Mucosa of rectum (tissue), 2 donors: ENCODE results near the gene LPAR6.
A peak's percentile ranks its signal among the peaks of the same experiment; 100 is the strongest.
"Not testable (repeated sequence)": the region's sequence is repeated elsewhere in the genome, so short reads cannot be mapped to it uniquely, and the experiment has no call there.

ENCODE experiments used
- H3K27ac ChIP-seq, 2 donors: one replicate each; pipeline ENCODE4 v1.7.0; 2013; ENCODE audit warnings: inconsistent platforms in 2 of 2, low read depth in 2 of 2, low read length in 2 of 2
- H3K27me3 ChIP-seq, 2 donors: one replicate each; pipeline ENCODE4 v1.7.0; 2013; ENCODE audit warnings: low read length in 2 of 2; ENCODE audit not compliant: control insufficient read depth in 2 of 2, insufficient read depth in 2 of 2
- H3K36me3 ChIP-seq, 2 donors: one replicate each; pipeline ENCODE4 v1.7.0; 2013; ENCODE audit warnings: low read length in 2 of 2; ENCODE audit not compliant: control insufficient read depth in 2 of 2, insufficient read depth in 2 of 2
- H3K4me1 ChIP-seq, 2 donors: one replicate each; pipeline ENCODE4 v1.7.0; 2013; ENCODE audit warnings: low read length in 2 of 2, mild to moderate bottlenecking in 1 of 2; ENCODE audit not compliant: control insufficient read depth in 2 of 2, insufficient read depth in 2 of 2
- H3K4me3 ChIP-seq, 2 donors: one replicate each; pipeline ENCODE4 v1.7.0; 2013; ENCODE audit warnings: low read length in 2 of 2
- H3K9ac ChIP-seq, 2 donors: one replicate each; pipeline ENCODE4 v1.7.0; 2013; ENCODE audit warnings: low read length in 2 of 2, low read depth in 1 of 2, mild to moderate bottlenecking in 1 of 2
- H3K9me3 ChIP-seq, 2 donors: one replicate each; pipeline ENCODE4 v1.7.0; 2013; ENCODE audit warnings: low read length in 2 of 2; ENCODE audit not compliant: control insufficient read depth in 2 of 2
- donor health status: healthy.
- donor health status: Normal muscosa, but diverticular disease.

Gene LPAR6

GRCh38 chr13:48422003-48422402 is 9.1 kb upstream of the LPAR6 start:
- not testable (repeated sequence) for H3K9me3 ChIP-seq, H3K36me3 ChIP-seq, H3K4me1 ChIP-seq, H3K27ac ChIP-seq, H3K4me3 ChIP-seq, H3K9ac ChIP-seq, H3K27me3 ChIP-seq

GRCh38 chr13:48415516-48415915 is 2.6 kb upstream of the LPAR6 start:
- Histone ChIP-seq H3K9me3 (no peaks in the 10 kb centered on the region), H3K36me3 (no peaks in the 10 kb centered on the region), H3K27ac (no peak overlapping the region), H3K27me3 (no peaks in the 10 kb centered on the region), H3K4me3 (no peak overlapping the region), H3K9ac (no peak overlapping the region), H3K4me1 (peaks cover 0 to 3% of the 10 kb centered on the region in 2 donors)

- H3K9ac ChIP-seq: no peak overlapping the region
- peaks cover 0 to 8% of the 10 kb centered on the region in 2 donors for H3K4me1 ChIP-seq
- H3K36me3 ChIP-seq: no peaks in the 10 kb centered on the region
- no peaks in the 10 kb centered on the region for H3K9me3 ChIP-seq
- H3K4me3 ChIP-seq: no peak overlapping the region
- no peak overlapping the region for H3K27ac ChIP-seq
- no peaks in the 10 kb centered on the region for H3K27me3 ChIP-seq
Measured at GRCh38 chr13:48414501-48414900, 1.6 kb upstream of the LPAR6 start.

- peak overlapping the region; percentile 74 to 87 for H3K4me3 ChIP-seq
- peak overlapping the region; percentile 72 to 85 for H3K9ac ChIP-seq
- H3K27me3 ChIP-seq: no peaks in the 10 kb centered on the region
- H3K9me3 ChIP-seq: no peaks in the 10 kb centered on the region
- peak overlapping the region; percentile 74 to 84 for H3K27ac ChIP-seq
- H3K36me3 ChIP-seq: no peaks in the 10 kb centered on the region
- peaks cover 0 to 8% of the 10 kb centered on the region in 2 donors for H3K4me1 ChIP-seq
Measured at GRCh38 chr13:48411841-48412531, 927 bp downstream of the LPAR6 start.

GRCh38 chr13:48411147-48411794 is 1.6 kb downstream of the LPAR6 start:
- peak overlapping the region; percentile 74 to 84 for H3K27ac ChIP-seq
- peaks cover 0 to 8% of the 10 kb centered on the region in 2 donors for H3K4me1 ChIP-seq
- H3K27me3 ChIP-seq: no peaks in the 10 kb centered on the region
- H3K9ac ChIP-seq: peak overlapping the region; percentile 72 to 85
- H3K36me3 ChIP-seq: no peaks in the 10 kb centered on the region
- no peaks in the 10 kb centered on the region for H3K9me3 ChIP-seq
- peak overlapping the region; percentile 74 to 87 for H3K4me3 ChIP-seq

GRCh38 chr13:48410199-48410598 is 2.7 kb downstream of the LPAR6 start:
- Histone ChIP-seq H3K36me3 (no peaks in the 10 kb centered on the region), H3K27ac (peak overlapping the region; percentile 34 to 39), H3K27me3 (no peaks in the 10 kb centered on the region), H3K4me1 (peaks cover 0 to 8% of the 10 kb centered on the region in 2 donors), H3K9ac (peak overlapping the region; percentile 9 to 54), H3K9me3 (no peaks in the 10 kb centered on the region), H3K4me3 (peak overlapping the region; percentile 40 to 87)

- Histone ChIP-seq H3K4me1 (peaks cover 0 to 5% of the 10 kb centered on the region in 2 donors), H3K27me3 (no peaks in the 10 kb centered on the region), H3K36me3 (no peaks in the 10 kb centered on the region), H3K9me3 (no peaks in the 10 kb centered on the region), H3K4me3 (no peak overlapping the region), H3K9ac (no peak overlapping the region), H3K27ac (no peak overlapping the region)
Measured at GRCh38 chr13:48405875-48406274, 7.0 kb downstream of the LPAR6 start.

- Histone ChIP-seq H3K27ac (no peak overlapping the region), H3K9me3 (no peaks in the 10 kb centered on the region), H3K36me3 (no peaks in the 10 kb centered on the region), H3K9ac (no peak overlapping the region), H3K4me3 (no peak overlapping the region), H3K4me1 (peaks cover 0 to under 1% of the 10 kb centered on the region in 2 donors), H3K27me3 (no peaks in the 10 kb centered on the region)
Measured at GRCh38 chr13:48404952-48405351, 8.0 kb downstream of the LPAR6 start.

- Histone ChIP-seq H3K9ac (no peak overlapping the region), H3K4me1 (no peaks in the 10 kb centered on the region), H3K27me3 (no peaks in the 10 kb centered on the region), H3K36me3 (no peaks in the 10 kb centered on the region), H3K27ac (peak overlapping the region in 1 of 2 donors; percentile 48), H3K9me3 (no peaks in the 10 kb centered on the region), H3K4me3 (no peak overlapping the region)
Measured at GRCh38 chr13:48403913-48404312, 9.0 kb downstream of the LPAR6 start.

GRCh38 chr13:48403151-48403631 is 9.7 kb downstream of the LPAR6 start:
- no peaks in the 10 kb centered on the region for H3K4me1 ChIP-seq
- H3K9me3 ChIP-seq: no peaks in the 10 kb centered on the region
- peak overlapping the region in 1 of 2 donors; percentile 36 for H3K9ac ChIP-seq
- no peaks in the 10 kb centered on the region for H3K36me3 ChIP-seq
- H3K27ac ChIP-seq: peak overlapping the region; percentile 48 to 56
- no peak overlapping the region for H3K4me3 ChIP-seq
- no peaks in the 10 kb centered on the region for H3K27me3 ChIP-seq
